Stimulated activated CD8-positive, alpha-beta memory T cell treated with anti-CD3 and anti-CD28 coated beads, Interleukin-7, amount 100 ng/mL, for 48 hours (primary cell): Measurements from ENCODE around the gene SLC25A21.

Experiments
- DNase-seq, 2 donors: peaks; one replicate each; pipeline ENCODE4 v3.0.0-alpha.2; 2020; ENCODE audit warnings: low read depth in 1 of 2; ENCODE audit errors: extremely low read depth in 1 of 2

SLC25A21 gene

GRCh38 chr14:36791402-36791801, 381.0 kb downstream of the SLC25A21 start:
- no peak for DNase-seq

- DNase-seq = no peak
Observed at GRCh38 chr14:36785511-36785910, 386.9 kb downstream of the SLC25A21 start.

- no peak for DNase-seq
Observed at GRCh38 chr14:36784541-36784940, 387.9 kb downstream of the SLC25A21 start.

GRCh38 chr14:36781897-36782296, 390.5 kb downstream of the SLC25A21 start:
- DNase-seq = no peak

- DNase-seq = no peak
Observed at GRCh38 chr14:36773558-36773957, 398.8 kb downstream of the SLC25A21 start.

- no peak for DNase-seq
Observed at GRCh38 chr14:36773136-36773540, 399.3 kb downstream of the SLC25A21 start.

- DNase-seq = no peak
Observed at GRCh38 chr14:36771028-36771640, 401.3 kb downstream of the SLC25A21 start.

- no peak for DNase-seq
Observed at GRCh38 chr14:36768638-36769337, 403.6 kb downstream of the SLC25A21 start.

GRCh38 chr14:36767603-36768281, 404.7 kb downstream of the SLC25A21 start:
- no peak for DNase-seq

- DNase-seq = no peak
Observed at GRCh38 chr14:36766974-36767373, 405.4 kb downstream of the SLC25A21 start.

- no peak for DNase-seq
Observed at GRCh38 chr14:36757734-36758601, 414.4 kb downstream of the SLC25A21 start.

GRCh38 chr14:36756226-36756625, 416.2 kb downstream of the SLC25A21 start:
- no peak for DNase-seq

- no peak for DNase-seq
Observed at GRCh38 chr14:36755756-36756155, 416.6 kb downstream of the SLC25A21 start.

GRCh38 chr14:36751920-36752319, 420.5 kb downstream of the SLC25A21 start:
- no peak for DNase-seq

- DNase-seq = no peak
Observed at GRCh38 chr14:36751106-36751505, 421.3 kb downstream of the SLC25A21 start.

- DNase-seq = no peak
Observed at GRCh38 chr14:36750244-36750643, 422.2 kb downstream of the SLC25A21 start.

- no peak for DNase-seq
Observed at GRCh38 chr14:36748610-36749213, 423.7 kb downstream of the SLC25A21 start.

- no peak for DNase-seq
Observed at GRCh38 chr14:36747411-36748184, 424.8 kb downstream of the SLC25A21 start.

GRCh38 chr14:36746872-36747271, 425.5 kb downstream of the SLC25A21 start:
- no peak for DNase-seq

- DNase-seq = no peak
Observed at GRCh38 chr14:36741858-36742257, 430.5 kb downstream of the SLC25A21 start.
